Spleen (tissue), 11 donors: ENCODE results near the gene ADGRD1. TPM values are rescaled to one million over a fixed set of nuclear protein-coding genes. Genes with fewer than 3 reads are reported as not detected.
A peak's percentile ranks its signal among the peaks of the same experiment; 100 is the strongest.

Experiments
- DNase-seq: peaks from one replicate; pipeline ENCODE4 v3.0.0-alpha.2; 2020
- H3K27ac ChIP-seq, 8 donors: fragments of 200-600 bp; sonication (generic) in 7 of 8; 1 replicate in 4 of 8; 2 replicates in 4 of 8; pipeline versions ENCODE4 v1.5.0 to v1.8.0; 2016 to 2021; ENCODE audit warnings: inconsistent platforms in 4 of 8, mild to moderate bottlenecking in 4 of 8, moderate library complexity in 1 of 8
- H3K27me3 ChIP-seq, 7 donors: fragments of 200-600 bp; sonication (generic) in 6 of 7; replicated peaks in 1 of 7; 1 replicate in 4 of 7; 2 replicates in 3 of 7; pipeline versions ENCODE4 v1.5.0 to v1.8.0; 2016 to 2021; ENCODE audit warnings: inconsistent platforms in 3 of 7, mild to moderate bottlenecking in 1 of 7
- H3K36me3 ChIP-seq, 6 donors: fragments of 200-600 bp; sonication (generic) in 5 of 6; 1 replicate in 4 of 6; 2 replicates in 2 of 6; pipeline versions ENCODE4 v1.5.0 to v1.8.0; 2016 to 2021; ENCODE audit warnings: inconsistent platforms in 2 of 6
- H3K4me1 ChIP-seq, 6 donors: fragments of 200-600 bp; sonication (generic) in 5 of 6; 1 replicate in 3 of 6; 2 replicates in 3 of 6; pipeline versions ENCODE4 v1.5.0 to v1.8.0; 2016 to 2021; ENCODE audit warnings: inconsistent platforms in 3 of 6
- H3K4me3 ChIP-seq, 8 donors: fragments of 200-600 bp; sonication (generic) in 7 of 8; 1 replicate in 4 of 8; 2 replicates in 4 of 8; pipeline versions ENCODE4 v1.5.0 to v1.8.0; 2016 to 2021; ENCODE audit warnings: inconsistent platforms in 4 of 8, mild to moderate bottlenecking in 4 of 8, moderate library complexity in 2 of 8
- H3K9me3 ChIP-seq, 8 donors: fragments of 200-600 bp; sonication (generic) in 7 of 8; 1 replicate in 4 of 8; 2 replicates in 4 of 8; pipeline versions ENCODE4 v1.5.0 to v1.8.0; 2016 to 2021; ENCODE audit warnings: inconsistent platforms in 4 of 8
- POLR2A ChIP-seq, 3 donors: fragments of 450-650 bp; IDR thresholded peaks; one replicate each; pipeline ENCODE4 v1.5.1; 2017; ENCODE audit warnings: antibody characterized with exemption in 3 of 3, mild to moderate bottlenecking in 1 of 3
- POLR2AphosphoS5 ChIP-seq, 3 donors: sonication (generic); formaldehyde crosslinking; IDR thresholded peaks; one replicate each; pipeline ENCODE4 v1.5.1; 2017; ENCODE audit warnings: antibody characterized with exemption in 3 of 3
- WGBS, 5 donors: extraction: QIAGEN DNeasy Blood & Tissue Kit in 3 of 5; methylation state at CpG; one replicate each; pipeline versions ENCODE4 v1.1.5 to v1.1.7; 2013 to 2018; 5-methylcytosine and 5-hydroxymethylcytosine counted together
- intact Hi-C: fragments of 100-400 bp; cut with DNase I; formaldehyde crosslinking; loops from one replicate; pipeline ENCODE4 v1.15.0; 2023; ENCODE audit warnings: low total_unique reads
- polyA plus RNA-seq, 3 donors: library from polyadenylated mRNA; stranded (reverse); fragments of 200-250 nt; gene quantifications; one replicate each; pipeline ENCODE4 v1.2.1, GENCODE V29; 2013
- total RNA-seq, 7 donors: library from RNA; depleted of rRNA in 3 of 7; stranded (reverse); fragments of >200 nt in 3 of 7; fragmentation: NEBNext Ultra II Directional in 4 of 7; extraction: Animal tissue kit (Norgen Biotek cat#: 25700) in 4 of 7; gene quantifications; one replicate each; pipeline versions ENCODE4 v1.1.0 to v1.2.1, GENCODE V29; 2016 to 2021
- TF ChIP-seq, protein P1 (sequence below), 11 experiments: fragments of 200-600 bp in 7 of 11; fragments of 450-650 bp in 4 of 11; sonication (generic) in 4 of 11; IDR thresholded peaks in 8 of 11; conservative IDR thresholded peaks in 3 of 11; 1 replicate in 7 of 11; 2 replicates in 4 of 11; pipeline versions ENCODE4 v1.4.0 to v1.8.0; 2016 to 2021; ENCODE audit warnings: antibody characterized with exemption in 11 of 11, inconsistent platforms in 4 of 11, mild to moderate bottlenecking in 1 of 11
- donor health status: healthy with polysubstance abuse.
- donor health status: DM: no; HTN: no; CAD: no; lungs with moderate emphysema.
- donor health status: DM: no; HTN: no; CAD: no.
- donor health status: Bipolar disorder and iron deficiency.
- donor health status: healthy.
- donor health status: DM: no; HTN: no; CAD: no.
- donor health status: DM: yes; HTN: yes; CAD: no.

The ADGRD1 gene
- total and polyA plus RNA-seq, 10 donors, result 0.89 to 9.7 (median 4.8) TPM

DNA sequence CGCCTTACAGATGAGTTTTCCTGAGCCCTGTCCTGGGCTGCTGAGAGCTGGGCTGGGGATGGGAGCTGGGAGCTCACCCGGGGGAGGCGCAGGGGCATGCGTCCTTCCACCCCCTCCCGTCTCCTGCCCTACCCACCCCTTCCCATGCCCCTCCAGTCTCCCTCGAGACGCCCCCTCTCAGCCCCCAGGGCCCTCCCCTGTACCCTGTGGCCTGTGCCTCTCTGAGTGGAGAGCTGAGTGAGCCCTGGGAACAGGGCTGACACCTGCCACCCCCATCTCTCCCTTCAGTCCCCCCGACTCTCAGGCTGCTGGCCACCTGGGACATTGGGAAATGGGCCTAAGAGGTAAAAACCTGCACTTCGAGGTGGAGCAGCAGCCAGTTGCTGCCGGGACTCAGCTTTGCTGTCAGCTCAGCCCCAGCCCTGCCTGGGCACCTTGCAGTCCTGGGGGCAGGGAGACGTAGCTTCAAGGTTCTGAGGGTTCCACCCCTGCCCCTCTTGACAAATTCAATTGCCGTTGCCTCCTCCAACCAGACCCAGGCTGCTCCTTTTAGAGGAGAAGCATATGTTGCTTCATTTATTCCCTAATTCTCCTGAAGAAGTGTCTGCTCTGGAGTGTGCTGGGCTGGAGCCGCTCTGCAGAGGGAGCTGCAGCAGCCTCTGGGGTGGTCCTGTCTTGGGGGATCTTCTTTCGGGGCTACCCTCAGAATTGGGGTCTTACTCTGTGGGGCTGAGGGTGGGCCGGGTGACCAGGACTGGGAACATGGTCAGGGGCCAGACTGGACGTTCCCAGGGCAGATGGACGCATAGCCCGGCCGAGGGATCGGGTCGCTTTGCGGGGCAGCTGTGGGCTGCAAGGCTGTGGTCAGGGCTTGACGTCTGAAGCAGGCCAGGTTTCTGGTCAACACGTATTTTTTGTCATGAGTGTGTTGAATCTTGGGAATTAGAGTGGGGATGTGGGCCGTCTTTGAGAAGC is 141.4 kb downstream of the ADGRD1 start:
- no peaks in the 10 kb centered on the region for H3K9me3 ChIP-seq
- intact Hi-C loops, result no loop called here
- peaks cover 0 to 38% (median 0%) of the 10 kb centered on the region in 7 donors for H3K27me3 ChIP-seq
- TF ChIP-seq POLR2A (IDR thresholded peaks at IDR 0.05) (no peak), POLR2AphosphoS5 (IDR thresholded peaks at IDR 0.05) (no peak)
- TF ChIP-seq, protein P1, sequence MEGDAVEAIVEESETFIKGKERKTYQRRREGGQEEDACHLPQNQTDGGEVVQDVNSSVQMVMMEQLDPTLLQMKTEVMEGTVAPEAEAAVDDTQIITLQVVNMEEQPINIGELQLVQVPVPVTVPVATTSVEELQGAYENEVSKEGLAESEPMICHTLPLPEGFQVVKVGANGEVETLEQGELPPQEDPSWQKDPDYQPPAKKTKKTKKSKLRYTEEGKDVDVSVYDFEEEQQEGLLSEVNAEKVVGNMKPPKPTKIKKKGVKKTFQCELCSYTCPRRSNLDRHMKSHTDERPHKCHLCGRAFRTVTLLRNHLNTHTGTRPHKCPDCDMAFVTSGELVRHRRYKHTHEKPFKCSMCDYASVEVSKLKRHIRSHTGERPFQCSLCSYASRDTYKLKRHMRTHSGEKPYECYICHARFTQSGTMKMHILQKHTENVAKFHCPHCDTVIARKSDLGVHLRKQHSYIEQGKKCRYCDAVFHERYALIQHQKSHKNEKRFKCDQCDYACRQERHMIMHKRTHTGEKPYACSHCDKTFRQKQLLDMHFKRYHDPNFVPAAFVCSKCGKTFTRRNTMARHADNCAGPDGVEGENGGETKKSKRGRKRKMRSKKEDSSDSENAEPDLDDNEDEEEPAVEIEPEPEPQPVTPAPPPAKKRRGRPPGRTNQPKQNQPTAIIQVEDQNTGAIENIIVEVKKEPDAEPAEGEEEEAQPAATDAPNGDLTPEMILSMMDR (IDR thresholded peaks at IDR 0.05 in 8 of 11, conservative IDR thresholded peaks at IDR 0.05 in 3 of 11), result no peak
- H3K4me3 ChIP-seq, result no peak overlapping the region
- H3K36me3 ChIP-seq, result no peaks in the 10 kb centered on the region
- H3K4me1 ChIP-seq, result peaks cover 0 to 16% (median 9%) of the 10 kb centered on the region in 6 donors
- no peak overlapping the region for H3K27ac ChIP-seq
- 81 to 84% (median 82%) methylated on average over 23 to 25 of the region's 25 CpGs for WGBS, 5 donors
- DNase-seq, result peak; percentile 66

- Histone ChIP-seq H3K9me3 (no peaks in the 10 kb centered on the region), H3K4me1 (peaks cover 0 to 16% (median 9%) of the 10 kb centered on the region in 6 donors), H3K4me3 (no peak overlapping the region), H3K27ac (no peak overlapping the region), H3K27me3 (peaks cover 0 to 38% (median 0%) of the 10 kb centered on the region in 7 donors), H3K36me3 (no peaks in the 10 kb centered on the region)
- peak; percentile 56 for DNase-seq
- WGBS, 5 donors, result 80 to 83% (median 80%) methylated on average over 26 of the region's 26 CpGs
- intact Hi-C loops, result no loop called here
- TF ChIP-seq POLR2AphosphoS5 (IDR thresholded peaks at IDR 0.05) (no peak), POLR2A (IDR thresholded peaks at IDR 0.05) (no peak)
- TF ChIP-seq, protein P1 (IDR thresholded peaks at IDR 0.05 in 8 of 11, conservative IDR thresholded peaks at IDR 0.05 in 3 of 11), result no peak
These were observed 142.3 kb downstream of the ADGRD1 start for GRCh38 chr12:131095826-131096680.

GRCh38 chr12:131096681-131097181 is 143.0 kb downstream of the ADGRD1 start:
- WGBS, 5 donors, result 77 to 91% (median 81%) methylated on average over 9 to 13 of the region's 13 CpGs
- no peaks in the 10 kb centered on the region for H3K9me3 ChIP-seq
- no peak overlapping the region for H3K4me3 ChIP-seq
- TF ChIP-seq POLR2A (IDR thresholded peaks at IDR 0.05) (no peak), POLR2AphosphoS5 (IDR thresholded peaks at IDR 0.05) (no peak)
- TF ChIP-seq, protein P1 (IDR thresholded peaks at IDR 0.05 in 8 of 11, conservative IDR thresholded peaks at IDR 0.05 in 3 of 11), result no peak
- H3K27me3 ChIP-seq, result peaks cover 0 to 38% (median 0%) of the 10 kb centered on the region in 7 donors
- intact Hi-C loops, result no loop called here
- peaks cover 0 to 18% (median 9%) of the 10 kb centered on the region in 6 donors for H3K4me1 ChIP-seq
- peak; percentile 47 for DNase-seq
- no peak overlapping the region for H3K27ac ChIP-seq
- no peaks in the 10 kb centered on the region for H3K36me3 ChIP-seq
